Measurements from ENCODE around the gene MYO9A. TPM values are rescaled to one million over a fixed set of nuclear protein-coding genes. Genes with fewer than 3 reads are reported as not detected.

MYO9A gene
- total and polyA plus RNA-seq, 10 of the 15 experiments (the other 5 are each of a cell fraction or from before 2014, with no cell fraction given) = 3.3 to 25.3 (median 12.2) TPM

GRCh38 chr15:72124218-72124617, 6.3 kb upstream of the MYO9A start (continued):
- TF ChIP-seq E2F4 (IDR thresholded peaks at IDR 0.05; ENCODE audit: low read depth, low read length) (no peak), ESRRA (IDR thresholded peaks at IDR 0.05; ENCODE audit: low read length) (no peak), RUNX3 (IDR thresholded peaks at IDR 0.05; ENCODE audit: low read length) (no peak), MYC (IDR thresholded peaks at IDR 0.05; ENCODE audit: insufficient read depth, insufficient read length, insufficient replicate concordance, low read length, severe bottlenecking) (no peak), CREM (IDR thresholded peaks at IDR 0.05; ENCODE audit: low read depth) (no peak), MEF2B (IDR thresholded peaks at IDR 0.05; ENCODE audit: partially characterized antibody, poor library complexity, severe bottlenecking) (no peak), SUPT20H (IDR thresholded peaks at IDR 0.05; ENCODE audit: borderline replicate concordance, control insufficient read depth, low read depth, low read length) (no peak), GATAD2B (conservative IDR thresholded peaks at IDR 0.05; ENCODE audit: low read depth) (no peak), USF1 (IDR thresholded peaks at IDR 0.05; ENCODE audit: borderline replicate concordance, extremely low read length, insufficient read depth, low read depth, low read length) (no peak), ZNF592 (IDR thresholded peaks at IDR 0.05) (no peak), YBX1 (IDR thresholded peaks at IDR 0.05) (no peak)

Data from GM12878 (cell line).